Measurements from ENCODE around the gene TSPEAR. TPM values are rescaled to one million over a fixed set of nuclear protein-coding genes. Genes with fewer than 3 reads are reported as not detected.
"Not testable (repeated sequence)": the region's sequence is repeated elsewhere in the genome, so short reads cannot be mapped to it uniquely, and the experiment has no call there.

The TSPEAR gene
- total RNA-seq, 2 experiments from 2014 or later: not detected

DNA sequence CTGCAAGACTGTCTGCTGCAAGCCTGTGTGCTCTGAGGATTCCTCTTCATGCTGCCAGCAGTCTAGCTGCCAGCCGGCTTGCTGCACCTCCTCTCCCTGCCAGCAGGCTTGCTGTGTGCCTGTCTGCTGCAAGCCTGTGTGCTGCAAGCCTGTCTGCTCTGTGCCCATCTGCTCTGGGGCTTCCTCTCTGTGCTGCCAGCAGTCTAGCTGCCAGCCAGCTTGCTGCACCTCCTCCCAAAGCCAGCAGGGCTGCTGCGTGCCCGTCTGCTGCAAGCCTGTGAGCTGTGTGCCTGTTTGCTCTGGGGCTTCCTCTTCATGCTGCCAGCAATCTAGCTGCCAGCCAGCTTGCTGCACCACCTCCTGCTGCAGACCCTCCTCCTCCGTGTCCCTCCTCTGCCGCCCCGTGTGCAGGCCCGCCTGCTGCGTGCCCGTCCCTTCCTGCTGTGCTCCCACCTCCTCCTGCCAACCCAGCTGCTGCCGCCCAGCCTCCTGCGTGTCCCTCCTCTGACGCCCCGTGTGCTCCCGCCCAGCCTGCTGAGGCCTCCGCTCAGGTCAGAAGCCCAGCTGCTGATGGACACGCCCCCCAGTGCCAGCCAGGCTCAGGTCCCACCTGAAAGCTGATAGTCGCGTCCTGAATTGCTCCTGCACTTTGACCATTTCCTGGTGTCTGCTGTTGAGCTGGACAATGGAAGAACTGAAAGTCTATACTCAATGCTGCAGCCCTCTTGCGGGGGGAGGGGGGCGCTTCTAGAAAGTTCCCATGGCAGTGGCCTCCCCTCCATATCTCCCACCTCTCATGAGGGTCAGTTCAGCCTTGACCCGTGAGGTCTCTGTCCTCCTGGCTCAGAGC lies 136.7 kb downstream of the TSPEAR start:
- H3K27ac Mint-ChIP-seq: no peak overlapping the region
- peak; percentile 17 for ATAC-seq
- POLR2A ChIA-PET: no interaction called here
- no peaks in the 10 kb centered on the region for H3K4me1 Mint-ChIP-seq (ENCODE audit: low read depth)
- H3K27me3 Mint-ChIP-seq: peaks cover 3% of the 10 kb centered on the region
- intact Hi-C loops (cut with micrococcal nuclease): no loop called here
- H3K9me3 Mint-ChIP-seq: peaks cover 15% of the 10 kb centered on the region
- TF ChIP-seq, protein P1, sequence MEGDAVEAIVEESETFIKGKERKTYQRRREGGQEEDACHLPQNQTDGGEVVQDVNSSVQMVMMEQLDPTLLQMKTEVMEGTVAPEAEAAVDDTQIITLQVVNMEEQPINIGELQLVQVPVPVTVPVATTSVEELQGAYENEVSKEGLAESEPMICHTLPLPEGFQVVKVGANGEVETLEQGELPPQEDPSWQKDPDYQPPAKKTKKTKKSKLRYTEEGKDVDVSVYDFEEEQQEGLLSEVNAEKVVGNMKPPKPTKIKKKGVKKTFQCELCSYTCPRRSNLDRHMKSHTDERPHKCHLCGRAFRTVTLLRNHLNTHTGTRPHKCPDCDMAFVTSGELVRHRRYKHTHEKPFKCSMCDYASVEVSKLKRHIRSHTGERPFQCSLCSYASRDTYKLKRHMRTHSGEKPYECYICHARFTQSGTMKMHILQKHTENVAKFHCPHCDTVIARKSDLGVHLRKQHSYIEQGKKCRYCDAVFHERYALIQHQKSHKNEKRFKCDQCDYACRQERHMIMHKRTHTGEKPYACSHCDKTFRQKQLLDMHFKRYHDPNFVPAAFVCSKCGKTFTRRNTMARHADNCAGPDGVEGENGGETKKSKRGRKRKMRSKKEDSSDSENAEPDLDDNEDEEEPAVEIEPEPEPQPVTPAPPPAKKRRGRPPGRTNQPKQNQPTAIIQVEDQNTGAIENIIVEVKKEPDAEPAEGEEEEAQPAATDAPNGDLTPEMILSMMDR (IDR thresholded peaks at IDR 0.05): no peak
- H3K36me3 Mint-ChIP-seq (ENCODE audit: low read depth): peaks cover 9% of the 10 kb centered on the region
- no peak overlapping the region for H3K4me3 Mint-ChIP-seq
- no peak for DNase-seq
- CTCF ChIA-PET: interaction anchor here (1.1 kb wide), 1 partner anchor 10 kb away, joined by 4 read pairs; no protein-coding TSS in a partner anchor

GRCh38 chr21:44573630-44574456 lies 137.5 kb downstream of the TSPEAR start, which contains the start of gene KRTAP10-4:
Gene KRTAP10-4, plus strand, starts transcription at chr21:44573729. Its CDS starts 30 bp downstream, at chr21:44573759.
- ATAC-seq; H3K4me3 Mint-ChIP-seq; H3K36me3 Mint-ChIP-seq (ENCODE audit: low read depth); DNase-seq; POLR2A ChIA-PET; H3K4me1 Mint-ChIP-seq (ENCODE audit: low read depth); intact Hi-C loops (cut with micrococcal nuclease); H3K27ac Mint-ChIP-seq; H3K27me3 Mint-ChIP-seq; CTCF ChIA-PET: not testable (repeated sequence)
- peaks cover 15% of the 10 kb centered on the region for H3K9me3 Mint-ChIP-seq

- TF ChIP-seq, protein P1 (IDR thresholded peaks at IDR 0.05): no peak
- peaks cover 3% of the 10 kb centered on the region for H3K27me3 Mint-ChIP-seq
- DNase-seq (no peak), ATAC-seq (no peak)
- intact Hi-C loops (cut with micrococcal nuclease): no loop called here
- peaks cover 15% of the 10 kb centered on the region for H3K9me3 Mint-ChIP-seq
- H3K4me3 Mint-ChIP-seq: no peak overlapping the region
- POLR2A ChIA-PET: no interaction called here
- H3K27ac Mint-ChIP-seq: no peak overlapping the region
- no peaks in the 10 kb centered on the region for H3K4me1 Mint-ChIP-seq (ENCODE audit: low read depth)
- CTCF ChIA-PET: no interaction called here
- peaks cover 9% of the 10 kb centered on the region for H3K36me3 Mint-ChIP-seq (ENCODE audit: low read depth)
These were observed 138.3 kb downstream of the TSPEAR start for GRCh38 chr21:44572959-44573583.

- Mint-ChIP-seq H3K36me3 (ENCODE audit: low read depth) (peaks cover 5% of the 10 kb centered on the region), H3K27me3 (peaks cover 3% of the 10 kb centered on the region), H3K4me3 (no peak overlapping the region), H3K4me1 (ENCODE audit: low read depth) (no peaks in the 10 kb centered on the region), H3K27ac (no peak overlapping the region), H3K9me3 (peaks cover 8% of the 10 kb centered on the region)
- DNase-seq (no peak), ATAC-seq (no peak)
- TF ChIP-seq, protein P1 (IDR thresholded peaks at IDR 0.05): no peak
- ChIA-PET CTCF (no interaction called here), POLR2A (no interaction called here)
- intact Hi-C loops (cut with micrococcal nuclease): no loop called here
These were observed 139.3 kb downstream of the TSPEAR start for GRCh38 chr21:44571844-44572782.

GRCh38 chr21:44571296-44571695 lies 140.1 kb downstream of the TSPEAR start:
- ATAC-seq: no peak
- TF ChIP-seq, protein P1 (IDR thresholded peaks at IDR 0.05): no peak
- ChIA-PET CTCF (no interaction called here), POLR2A (no interaction called here)
- H3K9me3 Mint-ChIP-seq: peaks cover 2% of the 10 kb centered on the region
- no peak overlapping the region for H3K27ac Mint-ChIP-seq
- no peaks in the 10 kb centered on the region for H3K36me3 Mint-ChIP-seq (ENCODE audit: low read depth)
- H3K4me3 Mint-ChIP-seq: no peak overlapping the region
- peaks cover 3% of the 10 kb centered on the region for H3K27me3 Mint-ChIP-seq
- intact Hi-C loops (cut with micrococcal nuclease): no loop called here
- H3K4me1 Mint-ChIP-seq (ENCODE audit: low read depth): no peaks in the 10 kb centered on the region
- no peak for DNase-seq
